NCI-H524 (cell line): Measurements from ENCODE around the gene AKT1S1.
"Not testable (repeated sequence)": the region's sequence is repeated elsewhere in the genome, so short reads cannot be mapped to it uniquely, and the experiment has no call there.

ENCODE experiments used
- DNase-seq, 2 experiments: peaks; one replicate each; lab custom pipeline; 2025; lab: John Stamatoyannopoulos, UW

The AKT1S1 gene

DNA sequence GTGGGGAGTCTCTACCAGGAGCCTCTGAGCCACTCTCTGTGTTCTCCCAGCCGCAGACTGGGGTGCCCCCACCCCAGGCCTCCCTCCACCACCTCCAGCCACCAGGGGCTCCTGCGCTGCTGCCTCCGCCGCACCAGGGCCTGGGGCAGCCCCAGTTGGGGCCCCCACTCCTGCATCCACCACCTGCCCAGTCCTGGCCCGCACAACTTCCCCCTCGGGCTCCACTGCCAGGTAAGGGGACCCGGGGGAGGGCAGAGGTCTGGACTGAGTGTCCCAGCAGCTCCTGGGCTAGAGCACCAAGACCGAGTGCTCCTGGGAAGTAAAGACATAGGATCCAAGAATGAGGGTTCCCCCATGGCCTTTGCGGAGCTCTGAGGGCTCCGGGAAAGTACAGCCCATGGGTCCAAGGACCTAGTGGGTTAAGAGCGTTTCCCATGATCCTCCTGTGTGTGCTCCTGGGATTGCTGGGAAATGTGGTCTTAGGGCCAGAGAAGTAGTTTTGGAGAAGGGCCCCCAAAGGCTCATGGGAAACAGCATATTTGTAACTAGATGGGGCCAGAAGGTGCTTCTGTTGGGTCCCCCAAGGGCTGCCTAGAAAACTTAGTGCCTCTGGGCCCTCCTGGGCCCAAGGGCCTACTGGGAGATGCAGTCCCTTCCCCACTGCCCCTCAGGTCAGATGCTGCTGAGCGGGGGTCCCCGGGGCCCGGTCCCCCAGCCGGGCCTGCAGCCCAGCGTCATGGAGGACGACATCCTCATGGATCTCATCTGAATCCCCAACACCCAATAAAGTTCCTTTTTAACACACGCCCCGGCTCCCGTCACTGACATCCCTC is 40.8 kb downstream of the AKT1S1 start:
- DNase-seq: no peak

GRCh38 chr19:49835562-49835961 is 41.6 kb downstream of the AKT1S1 start:
- no peak for DNase-seq

DNA sequence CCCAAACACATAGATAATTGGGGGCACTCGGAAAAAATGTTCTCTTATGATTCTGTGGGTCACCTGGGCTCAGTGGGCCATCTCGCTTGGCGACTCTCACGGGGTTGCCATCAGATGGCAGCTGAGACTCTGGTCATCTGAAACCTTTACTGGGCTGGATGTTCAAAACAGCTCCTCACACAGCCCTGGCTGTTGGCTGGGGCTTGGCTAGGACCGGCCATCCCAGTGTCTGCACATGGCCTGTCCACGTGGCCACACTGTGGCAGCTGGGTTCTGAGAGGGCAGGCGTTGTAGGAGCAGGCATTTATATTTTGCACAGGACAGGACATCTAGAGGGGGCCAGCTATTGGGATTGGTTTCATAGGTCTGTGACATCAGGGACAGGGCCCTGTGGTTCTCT is 43.6 kb downstream of the AKT1S1 start:
- DNase-seq: no peak

DNA sequence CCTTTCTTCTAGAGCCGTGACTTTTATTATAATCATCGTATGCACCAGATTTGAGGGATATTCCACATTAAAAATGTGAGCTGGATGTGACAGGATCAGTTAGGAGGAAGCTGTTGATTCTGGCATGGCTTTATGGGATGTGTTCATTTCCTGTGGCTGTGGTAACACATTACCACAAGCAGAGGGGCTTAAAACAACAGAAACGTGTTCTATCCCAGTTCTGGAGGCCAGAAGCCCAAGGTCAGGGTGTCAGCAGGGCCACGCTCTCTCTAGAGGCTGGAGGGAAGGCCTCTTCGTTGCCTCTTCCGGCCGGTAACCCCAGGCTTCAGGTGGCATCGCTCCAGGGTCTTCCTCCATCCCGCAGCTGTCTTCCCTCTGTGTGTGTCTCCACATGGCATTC is 44.6 kb downstream of the AKT1S1 start:
- DNase-seq: no peak

DNA sequence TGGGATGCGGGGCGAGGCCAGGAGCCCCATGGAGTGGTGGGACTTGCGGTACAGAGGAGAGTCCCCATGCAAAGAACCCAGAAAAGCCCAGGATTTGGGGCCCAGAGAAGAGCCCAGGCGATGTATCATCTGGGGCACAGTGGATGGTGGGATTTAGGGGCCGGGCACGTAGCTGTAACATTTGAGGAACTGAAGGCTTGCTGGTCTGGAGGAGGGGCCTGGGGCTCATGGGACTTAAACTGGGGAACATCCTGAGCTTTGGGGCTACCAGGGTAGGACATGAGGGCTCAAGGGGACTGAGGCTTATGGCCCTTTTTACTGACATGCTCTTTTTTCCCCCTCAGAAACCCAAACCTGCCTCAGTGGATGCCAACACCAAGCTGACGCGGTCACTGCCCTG is 45.6 kb downstream of the AKT1S1 start:
- no peak for DNase-seq

GRCh38 chr19:49830766-49831165 is 46.4 kb downstream of the AKT1S1 start:
- no peak for DNase-seq

DNA sequence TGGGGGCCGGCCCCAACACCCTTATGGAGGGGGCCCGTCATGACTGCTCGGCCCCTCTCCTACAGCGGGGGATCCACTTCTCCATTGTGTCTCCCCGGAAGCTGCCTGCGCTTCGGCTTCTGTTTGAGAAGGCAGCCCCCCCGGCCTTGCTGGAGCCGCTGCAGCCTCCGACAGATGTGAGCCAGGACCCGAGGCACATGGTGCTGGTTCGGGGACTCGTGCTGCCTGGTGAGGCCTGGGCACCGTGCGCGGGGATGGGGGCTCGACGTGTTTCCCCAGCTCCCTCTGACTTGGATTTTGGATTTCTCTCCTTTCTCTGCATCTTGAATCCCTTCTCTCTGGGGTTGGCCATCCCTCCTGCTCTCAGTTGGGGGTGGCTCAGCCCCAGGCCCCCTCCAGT is 47.4 kb downstream of the AKT1S1 start:
- DNase-seq: no peak

DNA sequence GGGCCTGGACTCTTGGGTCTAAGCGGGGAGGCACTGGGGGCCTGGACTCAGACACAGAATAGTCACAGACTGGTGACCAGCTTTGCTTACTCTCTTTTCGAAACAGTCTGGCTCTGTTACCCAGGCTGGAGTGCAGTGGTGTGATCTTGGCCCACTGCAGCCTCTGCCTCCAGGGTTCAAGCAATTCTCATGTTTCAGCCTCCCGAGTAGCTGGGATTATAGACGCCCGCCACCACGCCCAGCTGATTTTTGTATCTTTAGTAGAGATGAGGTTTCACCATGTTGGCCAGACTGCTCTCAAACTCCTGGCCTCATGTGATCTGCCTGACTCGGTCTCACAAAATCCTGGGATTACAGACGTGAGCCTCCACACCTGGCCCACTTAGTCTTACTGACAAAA is 48.0 kb downstream of the AKT1S1 start:
- no peak for DNase-seq

GRCh38 chr19:49827034-49827433 is 50.1 kb downstream of the AKT1S1 start:
- no peak for DNase-seq

GRCh38 chr19:49824662-49825061 is 52.5 kb downstream of the AKT1S1 start:
- no peak for DNase-seq

DNA sequence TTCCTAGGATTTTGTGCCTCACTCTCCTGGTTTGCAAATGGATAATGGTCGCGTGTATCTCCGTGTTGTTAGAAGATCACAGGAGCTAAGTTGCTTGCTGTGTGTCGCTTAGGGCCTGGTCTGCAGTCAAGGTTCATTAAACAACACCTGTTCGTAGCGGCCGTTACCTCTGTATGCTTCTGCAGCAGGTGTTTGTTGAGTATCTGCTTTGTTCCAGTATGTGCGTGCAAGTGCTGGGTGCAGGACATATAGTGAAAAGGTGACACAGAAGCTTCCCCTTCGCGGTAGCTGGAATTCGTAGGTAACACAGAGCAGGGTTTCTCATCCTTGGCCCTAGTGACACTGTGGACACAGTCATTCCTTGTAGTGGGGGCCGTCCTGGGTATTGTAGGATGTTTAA is 53.7 kb downstream of the AKT1S1 start:
- no peak for DNase-seq

DNA sequence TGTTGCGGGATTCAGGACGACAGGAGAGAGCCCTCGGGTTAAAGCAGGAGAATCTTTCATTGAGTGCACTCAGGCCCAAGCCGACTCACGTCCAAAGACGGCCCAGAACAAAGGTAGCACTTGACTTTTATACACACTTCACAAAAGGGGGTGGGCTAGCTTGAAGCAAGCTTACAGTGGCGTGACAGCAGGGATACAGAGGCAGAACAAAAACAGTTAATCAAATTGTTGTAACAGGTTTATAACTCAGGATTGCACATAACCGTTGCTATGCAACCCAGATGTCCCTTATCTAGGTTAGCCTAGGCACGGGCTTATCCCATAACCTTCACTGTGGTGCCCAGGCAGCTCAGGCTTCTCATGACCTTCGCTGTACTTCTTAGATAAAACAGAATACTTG is 57.0 kb downstream of the AKT1S1 start:
- DNase-seq: peak in 1 of 2 experiments; percentile 17

- DNase-seq: not testable (repeated sequence)
Measured at GRCh38 chr19:49819452-49820115, 57.6 kb downstream of the AKT1S1 start.
